HEK293 (cell line): ENCODE data around the gene PIP4K2A.

ENCODE experiments used
- GLI2 ChIP-seq: fragments of 450-650 bp; formaldehyde crosslinking; IDR thresholded peaks from 2 replicates; pipeline ENCODE4; 2017; ENCODE audit warnings: missing biosample characterization, missing genetic modification characterization, low read depth, borderline replicate concordance
- GLIS1 ChIP-seq: fragments of 450-650 bp; formaldehyde crosslinking; IDR thresholded peaks from 2 replicates; pipeline ENCODE4 v1.5.1; 2016; ENCODE audit warnings: missing biosample characterization, missing genetic modification characterization
- HOXD13 ChIP-seq: sonication (generic); formaldehyde crosslinking; IDR thresholded peaks from 2 replicates; pipeline ENCODE4 v1.8.0; 2022; ENCODE audit warnings: missing genetic modification reagents, borderline replicate concordance
- KLF16 ChIP-seq: fragments of 450-650 bp; formaldehyde crosslinking; IDR thresholded peaks from 2 replicates; pipeline ENCODE4 v1.5.1; 2017; ENCODE audit warnings: missing biosample characterization, missing genetic modification characterization
- KLF7 ChIP-seq: fragments of 450-650 bp; formaldehyde crosslinking; IDR thresholded peaks from 2 replicates; pipeline ENCODE4 v1.5.1; 2016; ENCODE audit warnings: missing biosample characterization, missing genetic modification characterization, borderline replicate concordance
- PATZ1 ChIP-seq: fragments of 450-650 bp; formaldehyde crosslinking; IDR thresholded peaks from 2 replicates; pipeline ENCODE4 v1.5.1; 2016; ENCODE audit warnings: missing biosample characterization, missing genetic modification characterization
- REPIN1 ChIP-seq: fragments of 450-650 bp; formaldehyde crosslinking; IDR thresholded peaks from 2 replicates; pipeline ENCODE4 v1.5.1; 2017; ENCODE audit warnings: missing biosample characterization, missing genetic modification characterization, low read depth
- SCRT2 ChIP-seq: fragments of 450-650 bp; formaldehyde crosslinking; IDR thresholded peaks from 2 replicates; pipeline ENCODE4 v1.5.1; 2016; ENCODE audit warnings: missing biosample characterization, missing genetic modification characterization
- WT1 ChIP-seq: fragments of 450-650 bp; formaldehyde crosslinking; IDR thresholded peaks from 2 replicates; pipeline ENCODE4 v1.5.1; 2016; ENCODE audit warnings: missing biosample characterization, missing genetic modification characterization
- ZBTB17 ChIP-seq: fragments of 450-650 bp; formaldehyde crosslinking; IDR thresholded peaks from 2 replicates; pipeline ENCODE4 v1.5.1; 2016; ENCODE audit warnings: missing biosample characterization, missing genetic modification characterization
- ZBTB21 ChIP-seq: fragments of 450-650 bp; formaldehyde crosslinking; IDR thresholded peaks from 2 replicates; pipeline ENCODE4 v1.5.1; 2017; ENCODE audit warnings: missing biosample characterization, missing genetic modification characterization
- ZFP37 ChIP-seq: fragments of 450-650 bp; formaldehyde crosslinking; IDR thresholded peaks from 2 replicates; pipeline ENCODE4 v1.5.1; 2016; ENCODE audit warnings: missing biosample characterization, missing genetic modification characterization
- ZNF155 ChIP-seq: fragments of 450-650 bp; formaldehyde crosslinking; IDR thresholded peaks from 2 replicates; pipeline ENCODE4 v1.5.1; 2016; ENCODE audit warnings: missing biosample characterization, missing genetic modification characterization
- ZNF184 ChIP-seq: fragments of 450-650 bp; IDR thresholded peaks from 2 replicates; pipeline ENCODE4 v1.5.1; 2018; ENCODE audit warnings: missing biosample characterization, mild to moderate bottlenecking, missing genetic modification characterization
- ZNF211 ChIP-seq: fragments of 450-650 bp; formaldehyde crosslinking; IDR thresholded peaks from 2 replicates; pipeline ENCODE4 v1.5.1; 2016; ENCODE audit warnings: low read depth, missing biosample characterization, missing genetic modification characterization
- ZNF266 ChIP-seq: fragments of 450-650 bp; formaldehyde crosslinking; IDR thresholded peaks from 2 replicates; pipeline ENCODE4 v1.5.1; 2016; ENCODE audit warnings: missing biosample characterization, missing genetic modification characterization, low read depth
- ZNF302 ChIP-seq: fragments of 450-650 bp; formaldehyde crosslinking; IDR thresholded peaks from 2 replicates; pipeline ENCODE4 v1.5.1; 2016; ENCODE audit warnings: missing biosample characterization, missing genetic modification characterization, low read depth
- ZNF311 ChIP-seq: fragments of 450-650 bp; formaldehyde crosslinking; IDR thresholded peaks from 2 replicates; pipeline ENCODE4 v1.5.1; 2017; ENCODE audit warnings: missing biosample characterization, missing genetic modification characterization, borderline replicate concordance
- ZNF335 ChIP-seq: fragments of 450-650 bp; formaldehyde crosslinking; conservative IDR thresholded peaks from 2 replicates; pipeline ENCODE4 v1.5.1; 2016; ENCODE audit warnings: missing biosample characterization, missing genetic modification characterization
- ZNF341 ChIP-seq: fragments of 450-650 bp; formaldehyde crosslinking; IDR thresholded peaks from 2 replicates; pipeline ENCODE4; 2016; ENCODE audit warnings: low read depth, missing biosample characterization, missing genetic modification characterization
- ZNF354C ChIP-seq: fragments of 450-650 bp; formaldehyde crosslinking; IDR thresholded peaks from 2 replicates; pipeline ENCODE4 v1.5.1; 2016; ENCODE audit warnings: missing biosample characterization, missing genetic modification characterization, low read depth, borderline replicate concordance
- ZNF366 ChIP-seq: fragments of 450-650 bp; formaldehyde crosslinking; conservative IDR thresholded peaks from 2 replicates; pipeline ENCODE4 v1.5.1; 2016; ENCODE audit warnings: missing biosample characterization, missing genetic modification characterization
- ZNF37A ChIP-seq: fragments of 450-650 bp; IDR thresholded peaks from 2 replicates; pipeline ENCODE4 v1.5.1; 2018; ENCODE audit warnings: missing biosample characterization, missing genetic modification characterization
- ZNF423 ChIP-seq: fragments of 450-650 bp; formaldehyde crosslinking; IDR thresholded peaks from 2 replicates; pipeline ENCODE4 v1.5.1; 2016; ENCODE audit warnings: missing biosample characterization, missing genetic modification characterization
- ZNF510 ChIP-seq: fragments of 450-650 bp; formaldehyde crosslinking; IDR thresholded peaks from 2 replicates; pipeline ENCODE4 v1.5.1; 2018; ENCODE audit warnings: mild to moderate bottlenecking, missing genetic modification characterization, missing biosample characterization; ENCODE audit not compliant: insufficient replicate concordance
- ZNF571 ChIP-seq: fragments of 450-650 bp; formaldehyde crosslinking; IDR thresholded peaks from 2 replicates; pipeline ENCODE4 v1.5.0; 2017; ENCODE audit warnings: missing biosample characterization, missing genetic modification characterization
- ZNF585B ChIP-seq: fragments of 450-650 bp; formaldehyde crosslinking; IDR thresholded peaks from 2 replicates; pipeline ENCODE4 v1.5.1; 2016; ENCODE audit warnings: missing biosample characterization, missing genetic modification characterization
- ZNF596 ChIP-seq: fragments of 450-650 bp; IDR thresholded peaks from 2 replicates; pipeline ENCODE4 v1.5.0; 2018; ENCODE audit warnings: missing biosample characterization, mild to moderate bottlenecking, missing genetic modification characterization, moderate library complexity
- ZNF624 ChIP-seq: fragments of 450-650 bp; formaldehyde crosslinking; IDR thresholded peaks from 2 replicates; pipeline ENCODE4 v1.5.1; 2017; ENCODE audit warnings: missing biosample characterization, missing genetic modification characterization
- ZNF670 ChIP-seq: fragments of 450-650 bp; formaldehyde crosslinking; IDR thresholded peaks from 2 replicates; pipeline ENCODE4 v1.5.1; 2016; ENCODE audit warnings: missing biosample characterization, missing genetic modification characterization, low read depth
- ZNF707 ChIP-seq: fragments of 450-650 bp; formaldehyde crosslinking; IDR thresholded peaks from 2 replicates; pipeline ENCODE4 v1.5.1; 2016; ENCODE audit warnings: missing biosample characterization, missing genetic modification characterization
- ZNF830 ChIP-seq: fragments of 450-650 bp; IDR thresholded peaks from 2 replicates; pipeline ENCODE4 v1.5.0; 2018; ENCODE audit warnings: missing biosample characterization, missing genetic modification characterization, low read depth, mild to moderate bottlenecking, moderate library complexity
- TF ChIP-seq, protein P1 (sequence below): fragments of 450-650 bp; formaldehyde crosslinking; IDR thresholded peaks from 2 replicates; pipeline ENCODE4 v1.5.1; 2016; ENCODE audit warnings: missing biosample characterization, missing genetic modification characterization
- TF ChIP-seq, protein P2 (sequence below): fragments of 450-650 bp; formaldehyde crosslinking; IDR thresholded peaks from 2 replicates; pipeline ENCODE4 v1.5.1; 2016; ENCODE audit warnings: missing biosample characterization, missing genetic modification characterization, low read depth
- TF ChIP-seq, protein P3 (sequence below): fragments of 450-650 bp; IDR thresholded peaks from 2 replicates; pipeline ENCODE4 v1.5.1; 2018; ENCODE audit warnings: missing biosample characterization, mild to moderate bottlenecking, missing genetic modification characterization

Gene PIP4K2A

DNA sequence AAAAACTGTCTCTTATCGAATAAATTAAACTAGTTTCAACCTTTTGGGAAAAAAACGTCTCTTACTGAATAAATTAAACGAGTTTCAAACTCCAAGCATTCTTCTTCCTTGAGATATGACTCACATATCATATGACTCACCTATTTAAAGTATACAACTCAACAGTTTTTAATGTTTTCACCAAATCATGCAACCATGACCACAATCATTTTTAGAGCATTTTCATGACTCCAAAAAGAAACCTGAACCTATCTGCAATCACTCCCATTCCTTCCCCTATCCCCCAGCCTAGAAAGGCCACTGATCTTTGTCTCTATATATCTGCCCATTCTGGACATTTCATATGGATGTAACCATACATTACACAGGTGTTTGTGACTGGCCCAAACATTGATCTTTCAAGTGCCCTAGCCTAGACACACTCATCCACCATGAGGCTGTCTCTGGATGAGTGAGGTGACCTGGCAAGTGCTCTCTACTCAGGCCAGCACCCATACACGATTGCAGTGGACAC lies 115.3 kb downstream of the PIP4K2A start (continued):
- TF ChIP-seq ZNF37A (tag by site-specific recombination) (no peak), ZNF184 (tag by site-specific recombination) (no peak), ZNF366 (peak; percentile 80), PATZ1 (peak; percentile 61), ZNF830 (tag by site-specific recombination) (no peak), KLF16 (tag by site-specific recombination) (no peak), ZNF670 (tag by site-specific recombination) (no peak), ZNF211 (tag by site-specific recombination) (no peak), ZNF596 (tag by site-specific recombination) (no peak), ZNF311 (tag by site-specific recombination) (no peak), GLI2 (no peak), ZNF155 (no peak), ZNF341 (tag by site-specific recombination) (no peak), ZNF302 (tag by site-specific recombination) (no peak), ZNF585B (tag by site-specific recombination) (no peak), ZNF707 (tag by site-specific recombination) (no peak), ZNF510 (tag by site-specific recombination) (no peak), WT1 (tag by site-specific recombination) (peak; percentile 95), ZNF354C (no peak), ZFP37 (tag by site-specific recombination) (0 out of 2 replicates have a peak, but pooled peaks have one; percentile 19), ZBTB21 (no peak), SCRT2 (tag by site-specific recombination) (peak; percentile 87), ZBTB17 (tag by site-specific recombination) (peak; percentile 96), ZNF266 (tag by site-specific recombination) (no peak), GLIS1 (tag by site-specific recombination) (no peak), REPIN1 (no peak), ZNF423 (tag by site-specific recombination) (no peak), HOXD13 (no peak), ZNF571 (tag by site-specific recombination) (no peak), ZNF335 (tag by site-specific recombination) (no peak), KLF7 (tag by site-specific recombination) (no peak), ZNF624 (tag by site-specific recombination) (no peak)
- TF ChIP-seq, protein P1, sequence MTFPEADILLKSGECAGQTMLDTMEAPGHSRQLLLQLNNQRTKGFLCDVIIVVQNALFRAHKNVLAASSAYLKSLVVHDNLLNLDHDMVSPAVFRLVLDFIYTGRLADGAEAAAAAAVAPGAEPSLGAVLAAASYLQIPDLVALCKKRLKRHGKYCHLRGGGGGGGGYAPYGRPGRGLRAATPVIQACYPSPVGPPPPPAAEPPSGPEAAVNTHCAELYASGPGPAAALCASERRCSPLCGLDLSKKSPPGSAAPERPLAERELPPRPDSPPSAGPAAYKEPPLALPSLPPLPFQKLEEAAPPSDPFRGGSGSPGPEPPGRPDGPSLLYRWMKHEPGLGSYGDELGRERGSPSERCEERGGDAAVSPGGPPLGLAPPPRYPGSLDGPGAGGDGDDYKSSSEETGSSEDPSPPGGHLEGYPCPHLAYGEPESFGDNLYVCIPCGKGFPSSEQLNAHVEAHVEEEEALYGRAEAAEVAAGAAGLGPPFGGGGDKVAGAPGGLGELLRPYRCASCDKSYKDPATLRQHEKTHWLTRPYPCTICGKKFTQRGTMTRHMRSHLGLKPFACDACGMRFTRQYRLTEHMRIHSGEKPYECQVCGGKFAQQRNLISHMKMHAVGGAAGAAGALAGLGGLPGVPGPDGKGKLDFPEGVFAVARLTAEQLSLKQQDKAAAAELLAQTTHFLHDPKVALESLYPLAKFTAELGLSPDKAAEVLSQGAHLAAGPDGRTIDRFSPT = peak; percentile 69
- TF ChIP-seq, protein P2, sequence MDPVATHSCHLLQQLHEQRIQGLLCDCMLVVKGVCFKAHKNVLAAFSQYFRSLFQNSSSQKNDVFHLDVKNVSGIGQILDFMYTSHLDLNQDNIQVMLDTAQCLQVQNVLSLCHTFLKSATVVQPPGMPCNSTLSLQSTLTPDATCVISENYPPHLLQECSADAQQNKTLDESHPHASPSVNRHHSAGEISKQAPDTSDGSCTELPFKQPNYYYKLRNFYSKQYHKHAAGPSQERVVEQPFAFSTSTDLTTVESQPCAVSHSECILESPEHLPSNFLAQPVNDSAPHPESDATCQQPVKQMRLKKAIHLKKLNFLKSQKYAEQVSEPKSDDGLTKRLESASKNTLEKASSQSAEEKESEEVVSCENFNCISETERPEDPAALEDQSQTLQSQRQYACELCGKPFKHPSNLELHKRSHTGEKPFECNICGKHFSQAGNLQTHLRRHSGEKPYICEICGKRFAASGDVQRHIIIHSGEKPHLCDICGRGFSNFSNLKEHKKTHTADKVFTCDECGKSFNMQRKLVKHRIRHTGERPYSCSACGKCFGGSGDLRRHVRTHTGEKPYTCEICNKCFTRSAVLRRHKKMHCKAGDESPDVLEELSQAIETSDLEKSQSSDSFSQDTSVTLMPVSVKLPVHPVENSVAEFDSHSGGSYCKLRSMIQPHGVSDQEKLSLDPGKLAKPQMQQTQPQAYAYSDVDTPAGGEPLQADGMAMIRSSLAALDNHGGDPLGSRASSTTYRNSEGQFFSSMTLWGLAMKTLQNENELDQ (tag by site-specific recombination) = no peak
- TF ChIP-seq, protein P3, sequence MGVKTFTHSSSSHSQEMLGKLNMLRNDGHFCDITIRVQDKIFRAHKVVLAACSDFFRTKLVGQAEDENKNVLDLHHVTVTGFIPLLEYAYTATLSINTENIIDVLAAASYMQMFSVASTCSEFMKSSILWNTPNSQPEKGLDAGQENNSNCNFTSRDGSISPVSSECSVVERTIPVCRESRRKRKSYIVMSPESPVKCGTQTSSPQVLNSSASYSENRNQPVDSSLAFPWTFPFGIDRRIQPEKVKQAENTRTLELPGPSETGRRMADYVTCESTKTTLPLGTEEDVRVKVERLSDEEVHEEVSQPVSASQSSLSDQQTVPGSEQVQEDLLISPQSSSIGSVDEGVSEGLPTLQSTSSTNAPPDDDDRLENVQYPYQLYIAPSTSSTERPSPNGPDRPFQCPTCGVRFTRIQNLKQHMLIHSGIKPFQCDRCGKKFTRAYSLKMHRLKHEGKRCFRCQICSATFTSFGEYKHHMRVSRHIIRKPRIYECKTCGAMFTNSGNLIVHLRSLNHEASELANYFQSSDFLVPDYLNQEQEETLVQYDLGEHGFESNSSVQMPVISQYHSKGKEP = peak; percentile 46; the same call in 1 of the 2 replicates
